Subcutaneous abdominal adipose tissue (tissue), 5 donors: ENCODE measurements around the gene RASA3.

Experiments used
- H3K27ac ChIP-seq: one replicate; pipeline ENCODE4 v1.7.0; 2013; ENCODE audit warnings: low read depth, mild to moderate bottlenecking, inconsistent platforms, low read length, moderate library complexity
- H3K27me3 ChIP-seq, 5 donors: one replicate each; pipeline ENCODE4 v1.7.0; 2013; ENCODE audit warnings: low read length in 5 of 5, inconsistent platforms in 1 of 5; ENCODE audit not compliant: control insufficient read depth in 5 of 5, insufficient read depth in 4 of 5
- H3K36me3 ChIP-seq, 5 donors: one replicate each; pipeline ENCODE4 v1.7.0; 2013; ENCODE audit warnings: low read length in 5 of 5; ENCODE audit not compliant: control insufficient read depth in 5 of 5, insufficient read depth in 5 of 5
- H3K4me1 ChIP-seq, 5 donors: one replicate each; pipeline ENCODE4 v1.7.0; 2013; ENCODE audit warnings: low read length in 5 of 5, mild to moderate bottlenecking in 3 of 5, moderate library complexity in 1 of 5; ENCODE audit not compliant: control insufficient read depth in 5 of 5, insufficient read depth in 5 of 5
- H3K4me3 ChIP-seq, 5 donors: one replicate each; pipeline ENCODE4 v1.7.0; 2013; ENCODE audit warnings: low read length in 5 of 5, low read depth in 1 of 5
- H3K9ac ChIP-seq, 5 donors: one replicate each; pipeline ENCODE4 v1.7.0; 2013; ENCODE audit warnings: low read length in 5 of 5, mild to moderate bottlenecking in 4 of 5, moderate library complexity in 3 of 5
- H3K9me3 ChIP-seq, 5 donors: one replicate each; pipeline ENCODE4 v1.7.0; 2013; ENCODE audit warnings: low read length in 5 of 5; ENCODE audit not compliant: control insufficient read depth in 5 of 5
- donor health status: healthy.
- donor health status: healthy.
- donor health status: healthy.
- donor health status: healthy.
- donor health status: healthy.

RASA3 gene

GRCh38 chr13:114005206-114005724 lies 127.2 kb downstream of the RASA3 start:
- no peaks in the 10 kb centered on the region for H3K27me3 ChIP-seq

DNA sequence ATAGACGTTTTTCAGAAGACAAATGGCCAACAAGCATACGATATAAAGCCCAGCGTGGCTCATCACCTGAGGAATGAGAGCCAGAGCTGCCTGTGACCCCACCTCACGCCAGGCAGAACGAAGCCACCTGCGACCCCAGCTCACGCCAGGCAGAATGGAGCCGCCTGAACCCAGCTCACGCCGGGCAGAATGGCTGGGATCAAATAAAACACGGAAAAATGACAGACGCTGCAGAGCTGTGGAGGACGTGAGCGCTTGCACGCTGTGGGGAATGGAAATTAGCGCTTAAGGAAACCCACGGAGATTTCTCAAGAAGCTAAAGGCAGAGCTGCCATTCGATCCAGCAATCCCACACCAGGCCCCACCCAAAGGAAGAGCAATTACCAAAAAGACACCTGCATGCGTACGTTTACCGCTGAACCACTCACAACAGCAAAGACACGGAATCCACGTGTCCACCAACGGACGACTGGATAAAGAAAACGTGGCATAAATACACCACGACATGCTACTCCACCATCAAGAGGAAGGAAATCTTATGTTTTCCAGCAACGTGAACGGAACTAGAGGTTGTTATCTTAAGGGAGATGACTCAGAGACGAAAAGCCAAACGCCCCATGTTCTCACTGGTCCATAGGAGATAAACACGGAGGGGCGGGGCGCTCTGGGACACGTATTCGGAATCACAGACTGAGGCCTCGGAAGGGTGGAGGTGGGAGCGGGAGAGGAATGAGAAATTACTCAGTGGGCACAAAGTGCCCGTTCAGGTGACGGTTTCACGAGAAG lies 127.8 kb downstream of the RASA3 start:
- peaks cover 0 to 59% (median 33%) of the 10 kb centered on the region in 5 donors for H3K36me3 ChIP-seq
- H3K27ac ChIP-seq = peak overlapping the region; percentile 77
- peaks cover 0 to 25% (median 5%) of the 10 kb centered on the region in 5 donors for H3K4me1 ChIP-seq
- no peak overlapping the region for H3K9ac ChIP-seq
- no peaks in the 10 kb centered on the region for H3K27me3 ChIP-seq
- H3K4me3 ChIP-seq = no peak overlapping the region
- H3K9me3 ChIP-seq = no peaks in the 10 kb centered on the region

More at GRCh38 chr13:114005206-114005724, 127.2 kb downstream of the RASA3 start:
- Histone ChIP-seq H3K36me3 (peaks cover 0 to 63% (median 37%) of the 10 kb centered on the region in 5 donors), H3K27ac (peak overlapping the region; percentile 77), H3K9me3 (no peaks in the 10 kb centered on the region), H3K4me1 (peaks cover 0 to 22% (median 5%) of the 10 kb centered on the region in 5 donors), H3K4me3 (no peak overlapping the region), H3K9ac (no peak overlapping the region)

- H3K27me3 ChIP-seq = no peaks in the 10 kb centered on the region
Observed at GRCh38 chr13:114002771-114003321, 129.6 kb downstream of the RASA3 start.

GRCh38 chr13:114002009-114002544 lies 130.3 kb downstream of the RASA3 start:
- H3K36me3 ChIP-seq = peaks cover 0 to 64% (median 27%) of the 10 kb centered on the region in 5 donors
- H3K4me1 ChIP-seq = peaks cover 5 to 42% (median 19%) of the 10 kb centered on the region in 5 donors
- no peaks in the 10 kb centered on the region for H3K9me3 ChIP-seq
- no peak overlapping the region for H3K27ac ChIP-seq
- H3K9ac ChIP-seq = no peak overlapping the region
- H3K27me3 ChIP-seq = no peaks in the 10 kb centered on the region
- no peak overlapping the region for H3K4me3 ChIP-seq

More at GRCh38 chr13:114002771-114003321, 129.6 kb downstream of the RASA3 start:
- Histone ChIP-seq H3K36me3 (peaks cover 0 to 65% (median 27%) of the 10 kb centered on the region in 5 donors), H3K27ac (no peak overlapping the region), H3K9ac (no peak overlapping the region), H3K4me1 (peaks cover 4 to 41% (median 16%) of the 10 kb centered on the region in 5 donors), H3K4me3 (no peak overlapping the region), H3K9me3 (no peaks in the 10 kb centered on the region)

- Histone ChIP-seq H3K9ac (no peak overlapping the region), H3K9me3 (no peaks in the 10 kb centered on the region), H3K36me3 (peaks cover 0 to 70% (median 32%) of the 10 kb centered on the region in 5 donors), H3K27me3 (no peaks in the 10 kb centered on the region), H3K4me1 (peaks cover 5 to 47% (median 19%) of the 10 kb centered on the region in 5 donors), H3K4me3 (no peak overlapping the region), H3K27ac (no peak overlapping the region)
Observed at GRCh38 chr13:114001331-114002008, 131.0 kb downstream of the RASA3 start.

DNA sequence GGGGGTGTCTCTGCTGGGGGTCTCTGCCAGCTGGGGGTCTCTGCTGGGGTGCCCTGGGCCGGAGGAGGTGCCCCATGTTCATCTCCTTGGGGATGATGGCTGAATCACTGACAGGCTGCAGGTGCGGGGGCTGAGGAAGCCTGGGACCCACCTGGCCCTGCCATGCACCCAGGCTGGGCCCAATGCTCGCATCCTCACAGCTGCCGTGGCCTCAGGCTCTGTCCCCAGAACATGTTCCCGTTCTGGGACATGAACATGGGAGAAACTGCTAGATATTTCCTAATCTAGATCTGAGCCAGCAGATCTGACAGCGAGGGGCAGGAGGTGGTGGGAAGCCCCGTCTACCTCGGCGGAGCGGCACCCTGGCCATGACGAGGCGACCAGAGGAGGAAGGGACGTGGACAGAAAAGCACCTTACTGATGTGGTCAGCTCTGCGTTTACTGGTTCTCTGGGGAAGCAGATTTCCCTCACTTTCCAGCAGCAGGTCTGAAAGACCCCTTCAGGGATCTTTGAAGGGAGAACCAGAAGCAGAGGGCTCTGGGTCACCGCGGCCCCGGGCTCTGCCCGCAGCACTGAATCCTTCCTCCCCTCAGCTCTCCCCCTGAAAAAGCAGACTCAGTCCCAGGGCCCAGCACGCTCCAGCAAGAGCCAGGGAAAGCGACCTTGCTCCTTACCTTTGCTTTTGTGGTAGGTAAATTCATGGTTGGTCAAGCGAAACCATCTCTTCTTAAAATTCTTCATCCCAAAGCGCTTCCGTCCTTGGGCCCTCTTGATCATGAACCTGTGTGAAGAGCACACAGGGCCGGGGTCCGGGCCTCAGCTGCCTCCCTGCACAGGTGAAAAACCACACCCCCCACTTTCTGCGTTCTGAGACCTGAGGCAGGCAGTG lies 132.0 kb downstream of the RASA3 start:
- no peak overlapping the region for H3K27ac ChIP-seq
- peak overlapping the region in 1 of 5 donors; percentile 57 for H3K9ac ChIP-seq
- H3K36me3 ChIP-seq = peaks cover 0 to 73% (median 37%) of the 10 kb centered on the region in 5 donors
- no peaks in the 10 kb centered on the region for H3K9me3 ChIP-seq
- H3K4me1 ChIP-seq = peaks cover 5 to 51% (median 16%) of the 10 kb centered on the region in 5 donors
- H3K4me3 ChIP-seq = no peak overlapping the region
- no peaks in the 10 kb centered on the region for H3K27me3 ChIP-seq

DNA sequence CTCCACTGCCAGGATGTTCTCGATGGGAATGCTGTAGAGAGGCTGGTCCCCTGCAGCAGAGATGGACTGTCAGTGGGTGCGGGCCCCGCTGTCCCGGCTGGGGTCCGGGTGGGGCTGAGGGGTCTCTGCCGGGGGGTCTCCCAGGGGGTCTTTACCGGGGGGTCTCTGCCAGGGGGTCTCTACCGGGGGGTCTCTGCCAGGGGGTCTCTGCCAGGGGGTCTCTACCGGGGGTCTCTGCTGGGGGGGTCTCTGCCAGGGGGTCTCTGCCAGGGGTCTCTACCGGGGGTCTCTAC lies 132.9 kb downstream of the RASA3 start:
- Histone ChIP-seq H3K9ac (peak overlapping the region in 1 of 5 donors; percentile 50), H3K27me3 (no peaks in the 10 kb centered on the region), H3K36me3 (peaks cover 0 to 76% (median 39%) of the 10 kb centered on the region in 5 donors), H3K4me1 (peaks cover 5 to 53% (median 24%) of the 10 kb centered on the region in 5 donors), H3K4me3 (no peak overlapping the region), H3K27ac (peak overlapping the region; percentile 78), H3K9me3 (no peaks in the 10 kb centered on the region)

GRCh38 chr13:113998781-113999617 lies 133.4 kb downstream of the RASA3 start:
- H3K4me1 ChIP-seq = peaks cover 5 to 51% (median 25%) of the 10 kb centered on the region in 5 donors
- H3K36me3 ChIP-seq = peaks cover 0 to 76% (median 39%) of the 10 kb centered on the region in 5 donors
- no peak overlapping the region for H3K4me3 ChIP-seq
- no peaks in the 10 kb centered on the region for H3K9me3 ChIP-seq
- no peaks in the 10 kb centered on the region for H3K27me3 ChIP-seq
- peak overlapping the region in 1 of 5 donors; percentile 50 for H3K9ac ChIP-seq
- peak overlapping the region; percentile 78 for H3K27ac ChIP-seq
